ENCODE data around the gene STRA8. TPM values are rescaled to one million over a fixed set of nuclear protein-coding genes. Genes with fewer than 3 reads are reported as not detected.
"Not testable (repeated sequence)": the region's sequence is repeated elsewhere in the genome, so short reads cannot be mapped to it uniquely, and the experiment has no call there.

STRA8 gene
- total RNA-seq, 4 donors from 2014 or later = not detected

DNA sequence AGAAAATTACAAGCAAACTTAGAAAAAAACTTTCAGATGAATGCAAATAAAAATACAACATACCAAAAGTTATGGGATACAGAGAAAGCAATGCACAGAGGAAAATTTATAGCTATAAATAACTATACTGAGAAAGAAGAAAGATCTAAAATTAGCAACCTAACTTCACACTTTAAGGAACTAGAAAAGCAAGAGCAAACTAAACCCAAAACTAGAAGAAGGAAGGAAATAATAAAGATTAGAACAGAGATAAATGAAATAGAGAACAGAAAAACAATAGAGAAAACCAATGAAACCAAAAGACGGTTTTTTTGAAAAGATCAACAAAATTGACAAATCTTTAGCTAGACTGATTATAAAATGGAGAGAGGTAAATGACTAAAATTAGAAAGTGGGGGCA lies 9.6 kb upstream of the STRA8 start:
- no peak for DNase-seq (ENCODE audit: extremely low spot score)
- H3K27me3 ChIP-seq = no peaks in the 10 kb centered on the region
- no peaks in the 10 kb centered on the region for H3K4me1 ChIP-seq
- H3K9me3 ChIP-seq = no peaks in the 10 kb centered on the region
- no peaks in the 10 kb centered on the region for H3K36me3 ChIP-seq
- no peak for TF ChIP-seq EP300 (IDR thresholded peaks at IDR 0.05)
- H3K4me3 ChIP-seq = no peak overlapping the region
- intact Hi-C loops (cut with DNase I) = no loop called here
- WGBS = 66% methylated on average over 1 of the region's 1 CpG
- H3K27ac ChIP-seq (replicated peaks in 1 of 4) = no peak overlapping the region

DNA sequence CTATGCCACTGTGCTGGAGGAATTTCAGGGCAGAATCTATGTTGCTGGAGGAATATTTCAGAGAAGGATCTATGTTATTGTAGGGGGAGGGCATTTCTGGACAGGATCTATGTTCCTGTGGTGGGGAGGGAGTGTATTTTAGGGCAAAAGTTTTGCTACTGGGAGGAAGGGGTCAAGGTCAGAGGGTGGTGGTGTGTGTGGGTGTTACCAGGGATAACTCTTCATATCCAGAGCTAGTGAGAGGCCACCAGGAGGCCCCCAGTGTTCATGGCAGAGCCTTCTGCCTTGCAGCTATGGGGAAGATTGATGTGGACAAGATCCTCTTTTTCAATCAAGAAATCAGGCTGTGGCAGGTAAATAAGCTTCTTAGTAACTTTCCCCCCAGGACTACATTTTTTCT lies 2.0 kb upstream of the STRA8 start:
- H3K36me3 ChIP-seq = no peaks in the 10 kb centered on the region
- H3K27ac ChIP-seq (replicated peaks in 1 of 4) = no peak overlapping the region
- no peaks in the 10 kb centered on the region for H3K4me1 ChIP-seq
- no peak overlapping the region for H3K4me3 ChIP-seq
- TF ChIP-seq CTCF (IDR thresholded peaks at IDR 0.05) (no peak), POLR2AphosphoS5 (IDR thresholded peaks at IDR 0.05) (no peak), EP300 (IDR thresholded peaks at IDR 0.05) (no peak), POLR2A (IDR thresholded peaks at IDR 0.05; ENCODE audit: low read depth) (no peak)
- DNase-seq (ENCODE audit: extremely low spot score) = no peak
- no peaks in the 10 kb centered on the region for H3K9me3 ChIP-seq
- intact Hi-C loops (cut with DNase I) = no loop called here
- H3K27me3 ChIP-seq = no peaks in the 10 kb centered on the region

DNA sequence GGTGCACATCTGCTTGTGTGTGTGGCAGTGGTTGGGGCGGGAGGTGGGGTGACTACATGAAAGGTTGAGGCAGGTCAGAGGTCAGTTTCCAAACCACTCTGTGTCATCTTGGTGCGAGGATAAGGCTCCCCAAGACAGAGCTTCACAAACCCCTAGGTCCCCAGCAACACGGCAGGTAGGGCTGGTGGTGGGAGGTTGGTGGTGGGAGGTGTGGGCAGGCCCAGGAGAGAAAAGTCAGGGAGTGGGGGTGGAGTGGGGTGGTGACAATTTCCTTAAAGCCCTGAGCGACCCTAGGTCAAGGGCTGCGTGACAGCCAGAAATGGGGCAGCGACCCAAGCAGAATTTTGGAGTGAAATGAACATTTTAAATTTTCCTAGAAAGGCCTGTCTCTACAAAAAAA lies 1.6 kb upstream of the STRA8 start:
- no peaks in the 10 kb centered on the region for H3K36me3 ChIP-seq
- H3K4me3 ChIP-seq = no peak overlapping the region
- no peaks in the 10 kb centered on the region for H3K9me3 ChIP-seq
- no peaks in the 10 kb centered on the region for H3K27me3 ChIP-seq
- no peaks in the 10 kb centered on the region for H3K4me1 ChIP-seq
- DNase-seq (ENCODE audit: extremely low spot score) = no peak
- H3K27ac ChIP-seq (replicated peaks in 1 of 4) = no peak overlapping the region
- TF ChIP-seq CTCF (IDR thresholded peaks at IDR 0.05) = no peak
- TF ChIP-seq EP300 (IDR thresholded peaks at IDR 0.05) = no peak
- TF ChIP-seq POLR2A (IDR thresholded peaks at IDR 0.05; ENCODE audit: low read depth) = no peak
- no peak for TF ChIP-seq POLR2AphosphoS5 (IDR thresholded peaks at IDR 0.05)
- intact Hi-C loops (cut with DNase I) = no loop called here
- WGBS = 93% methylated on average over 6 of the region's 6 CpGs

DNA sequence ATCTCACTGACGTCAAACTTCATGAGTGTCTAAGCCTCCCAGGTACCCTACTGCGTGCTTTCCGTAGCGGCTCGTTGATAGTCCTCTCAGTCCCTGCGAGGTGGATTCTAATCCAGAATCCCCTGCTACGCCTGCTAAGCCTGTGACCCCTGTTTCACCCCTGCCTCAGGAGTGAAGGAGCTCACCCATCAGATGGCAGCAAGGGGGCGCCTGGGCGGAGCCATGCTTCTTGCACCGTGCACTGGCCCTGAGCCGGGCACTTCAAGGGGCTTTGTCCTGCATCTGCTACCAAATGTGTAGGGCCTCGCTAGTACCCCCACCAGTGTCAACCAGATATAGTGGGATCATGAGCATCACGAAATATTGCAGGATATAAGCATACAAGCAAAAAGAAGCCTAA lies 918 bp upstream of the STRA8 start:
- Histone ChIP-seq H3K27me3 (no peaks in the 10 kb centered on the region), H3K36me3 (no peaks in the 10 kb centered on the region), H3K9me3 (no peaks in the 10 kb centered on the region), H3K4me3 (no peak overlapping the region), H3K27ac (replicated peaks in 1 of 4) (no peak overlapping the region), H3K4me1 (no peaks in the 10 kb centered on the region)
- no peak for DNase-seq (ENCODE audit: extremely low spot score)
- 87% methylated on average over 13 of the region's 13 CpGs for WGBS
- intact Hi-C loops (cut with DNase I) = no loop called here
- TF ChIP-seq CTCF (IDR thresholded peaks at IDR 0.05) = no peak
- TF ChIP-seq POLR2A (IDR thresholded peaks at IDR 0.05; ENCODE audit: low read depth) = no peak
- TF ChIP-seq POLR2AphosphoS5 (IDR thresholded peaks at IDR 0.05) = no peak
- TF ChIP-seq EP300 (IDR thresholded peaks at IDR 0.05) = no peak

DNA sequence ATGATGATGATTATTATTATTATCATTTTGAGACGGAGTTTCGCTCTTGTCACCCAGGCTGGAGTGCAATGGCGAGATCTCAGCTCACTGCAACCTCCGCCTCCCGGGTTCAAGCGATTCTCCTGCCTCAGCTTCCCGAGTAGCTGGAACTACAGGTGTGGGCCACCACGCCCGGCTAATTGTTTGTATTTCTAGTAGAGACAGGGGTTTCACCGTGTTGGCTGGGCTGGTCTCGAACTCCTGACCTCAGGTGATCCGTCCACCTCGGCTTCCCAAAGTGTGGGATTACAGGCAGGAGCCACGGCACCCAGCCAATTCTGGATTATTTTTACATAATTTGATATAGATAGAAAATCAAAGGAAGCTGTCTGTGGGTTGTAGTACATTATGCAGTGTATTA lies 457 bp downstream of the STRA8 start:
- H3K27ac ChIP-seq (replicated peaks in 1 of 4); DNase-seq (ENCODE audit: extremely low spot score); H3K9me3 ChIP-seq; H3K36me3 ChIP-seq; H3K4me3 ChIP-seq; H3K27me3 ChIP-seq; intact Hi-C loops (cut with DNase I); H3K4me1 ChIP-seq: not testable (repeated sequence)
- 89% methylated on average over 14 of the region's 14 CpGs for WGBS

- TF ChIP-seq POLR2A (IDR thresholded peaks at IDR 0.05; ENCODE audit: low read depth) (no peak), CTCF (IDR thresholded peaks at IDR 0.05) (no peak)
- H3K4me3 ChIP-seq = no peak overlapping the region
- intact Hi-C loops (cut with DNase I) = no loop called here
- no peaks in the 10 kb centered on the region for H3K27me3 ChIP-seq
- WGBS = 70% methylated on average over 4 of the region's 4 CpGs
- no peaks in the 10 kb centered on the region for H3K4me1 ChIP-seq
- no peaks in the 10 kb centered on the region for H3K36me3 ChIP-seq
- DNase-seq (ENCODE audit: extremely low spot score) = no peak
- no peak overlapping the region for H3K27ac ChIP-seq (replicated peaks in 1 of 4)
- no peaks in the 10 kb centered on the region for H3K9me3 ChIP-seq
These were observed 1.1 kb downstream of the STRA8 start for GRCh38 chr7:135234727-135235126.

Data from esophagus muscularis mucosa (tissue), 4 donors.